DND-41 (cell line): ENCODE measurements around the gene KITLG.

Source experiments
- ATAC-seq: fragments of 200-7000 bp; cut with Tn5 transposase; 3 replicates; pipeline ENCODE4 v1.9.1; 2021; ENCODE audit warnings: low read depth; ENCODE audit not compliant: insufficient read depth
- DNase-seq: peaks from one replicate; pipeline ENCODE4 v3.0.0-alpha.2; 2020
- H2AFZ ChIP-seq: 2 replicates; pipeline ENCODE4 v1.6.0; 2012; ENCODE audit warnings: low read depth, low read length
- H3K27ac ChIP-seq: 2 replicates; pipeline ENCODE4 v1.5.1; 2012; ENCODE audit warnings: low read length, inconsistent platforms
- H3K27me3 ChIP-seq: fragments of 200-600 bp; sonication (generic); 2 replicates; pipeline ENCODE4 v1.6.0; 2012; ENCODE audit warnings: low read length, mild to moderate bottlenecking, inconsistent platforms; ENCODE audit not compliant: insufficient read depth, poor library complexity
- H3K36me3 ChIP-seq: 2 replicates; pipeline ENCODE4 v1.5.1; 2012; ENCODE audit warnings: low read length, inconsistent platforms; ENCODE audit not compliant: insufficient read depth
- H3K4me1 ChIP-seq: 2 replicates; pipeline ENCODE4 v1.5.1; 2012; ENCODE audit warnings: mild to moderate bottlenecking, low read length; ENCODE audit not compliant: insufficient read depth
- H3K4me2 ChIP-seq: 2 replicates; pipeline ENCODE4 v1.6.0; 2012; ENCODE audit warnings: mild to moderate bottlenecking, moderate library complexity, low read length, inconsistent platforms; ENCODE audit not compliant: insufficient read depth
- H3K4me3 ChIP-seq, 2 experiments: fragments of 200-600 bp in 1 of 2; shearing (Covaris generic) in 1 of 2; 2 replicates each; pipeline ENCODE4 v1.5.1; 2012 to 2016; ENCODE audit warnings: inconsistent platforms in 2 of 2, low read length in 2 of 2, mild to moderate bottlenecking in 2 of 2, low read depth in 1 of 2, moderate library complexity in 1 of 2
- H3K79me2 ChIP-seq: 2 replicates; pipeline ENCODE4 v1.6.0; 2012; ENCODE audit warnings: low read length, inconsistent platforms; ENCODE audit not compliant: insufficient read depth
- H3K9ac ChIP-seq: 2 replicates; pipeline ENCODE4 v1.6.0; 2012; ENCODE audit warnings: low read depth, mild to moderate bottlenecking, inconsistent platforms, low read length, moderate library complexity
- H3K9me3 ChIP-seq: 2 replicates; pipeline ENCODE4 v1.5.1; 2012; ENCODE audit warnings: low read length, moderate library complexity, mild to moderate bottlenecking, inconsistent platforms; ENCODE audit not compliant: insufficient read depth, severe bottlenecking
- H4K20me1 ChIP-seq: 2 replicates; pipeline ENCODE4 v1.6.0; 2012; ENCODE audit warnings: low read length; ENCODE audit not compliant: insufficient read depth
- CTCF ChIP-seq: IDR thresholded peaks from 2 replicates; pipeline ENCODE4 v1.5.1; 2012; ENCODE audit warnings: borderline replicate concordance, low read length, moderate library complexity, mild to moderate bottlenecking; ENCODE audit not compliant: poor library complexity, severe bottlenecking; ENCODE audit errors: extremely low read depth
- EZH2 ChIP-seq: IDR thresholded peaks from 3 replicates; pipeline ENCODE4 v1.6.1; 2012; ENCODE audit warnings: borderline replicate concordance, low read depth, mild to moderate bottlenecking, moderate library complexity, low read length, inconsistent platforms; ENCODE audit not compliant: severe bottlenecking

KITLG gene

DNA sequence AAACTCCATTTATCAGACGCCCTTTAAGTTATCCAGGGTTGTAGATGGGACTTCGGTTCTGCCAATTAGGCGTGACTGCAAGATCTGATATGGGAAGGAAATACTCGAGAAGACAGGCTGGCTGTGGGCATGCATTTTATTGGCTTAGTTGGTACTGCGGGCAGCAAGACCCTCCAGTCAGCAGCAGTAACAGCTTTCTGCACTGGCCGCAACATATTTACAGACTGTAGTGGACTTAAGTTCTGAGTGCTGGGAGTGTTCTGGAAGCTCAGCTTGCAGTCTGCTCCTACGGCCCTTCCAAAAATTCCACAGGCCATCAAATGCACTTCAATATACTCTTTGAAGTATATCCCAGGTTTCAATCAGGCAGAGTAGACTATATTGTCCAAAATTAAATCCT, 21.1 kb downstream of the KITLG start:
- Histone ChIP-seq H3K4me2 (no peak overlapping the region), H2AFZ (no peak overlapping the region), H3K9ac (no peak overlapping the region), H3K27me3 (no peaks in the 10 kb centered on the region), H3K4me3 (no peak overlapping the region), H3K36me3 (no peaks in the 10 kb centered on the region), H3K27ac (no peak overlapping the region), H3K4me1 (no peaks in the 10 kb centered on the region), H4K20me1 (no peaks in the 10 kb centered on the region), H3K9me3 (no peaks in the 10 kb centered on the region), H3K79me2 (no peaks in the 10 kb centered on the region)
- no peak for DNase-seq
- no peak for ATAC-seq
- TF ChIP-seq EZH2 (no peak), CTCF (no peak)

DNA sequence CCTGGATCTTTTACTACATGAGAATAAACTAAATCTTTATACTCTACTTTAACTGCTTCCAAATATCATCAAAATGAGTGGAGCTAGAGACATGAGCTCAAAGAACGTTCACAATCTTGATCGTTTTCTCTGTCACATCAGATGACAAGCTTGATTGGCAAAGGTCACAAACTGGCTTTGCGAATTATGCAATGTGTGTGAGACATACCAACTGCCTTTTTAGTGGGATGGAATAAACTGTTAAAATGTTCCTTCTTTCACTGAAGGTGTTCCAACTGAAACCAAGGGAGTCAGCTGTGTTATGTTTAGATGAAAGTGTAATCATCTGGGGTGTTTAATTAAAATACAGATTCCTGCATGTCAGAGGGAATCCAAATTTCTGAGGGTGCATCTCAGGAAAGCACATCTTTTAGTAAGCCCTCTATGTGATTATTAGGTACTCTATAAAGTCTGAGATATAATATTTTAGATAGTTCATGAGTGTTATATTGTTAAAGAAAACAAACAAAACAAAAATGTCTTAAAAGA, 21.9 kb downstream of the KITLG start:
- H3K27ac ChIP-seq: no peak overlapping the region
- H2AFZ ChIP-seq: no peak overlapping the region
- H3K4me3 ChIP-seq: no peak overlapping the region
- DNase-seq (no peak), ATAC-seq (no peak)
- H3K79me2 ChIP-seq: no peaks in the 10 kb centered on the region
- H3K9ac ChIP-seq: no peak overlapping the region
- H3K9me3 ChIP-seq: no peaks in the 10 kb centered on the region
- H3K27me3 ChIP-seq: no peaks in the 10 kb centered on the region
- no peaks in the 10 kb centered on the region for H4K20me1 ChIP-seq
- H3K4me2 ChIP-seq: no peak overlapping the region
- no peaks in the 10 kb centered on the region for H3K36me3 ChIP-seq
- H3K4me1 ChIP-seq: no peaks in the 10 kb centered on the region
- TF ChIP-seq EZH2 (no peak), CTCF (no peak)

DNA sequence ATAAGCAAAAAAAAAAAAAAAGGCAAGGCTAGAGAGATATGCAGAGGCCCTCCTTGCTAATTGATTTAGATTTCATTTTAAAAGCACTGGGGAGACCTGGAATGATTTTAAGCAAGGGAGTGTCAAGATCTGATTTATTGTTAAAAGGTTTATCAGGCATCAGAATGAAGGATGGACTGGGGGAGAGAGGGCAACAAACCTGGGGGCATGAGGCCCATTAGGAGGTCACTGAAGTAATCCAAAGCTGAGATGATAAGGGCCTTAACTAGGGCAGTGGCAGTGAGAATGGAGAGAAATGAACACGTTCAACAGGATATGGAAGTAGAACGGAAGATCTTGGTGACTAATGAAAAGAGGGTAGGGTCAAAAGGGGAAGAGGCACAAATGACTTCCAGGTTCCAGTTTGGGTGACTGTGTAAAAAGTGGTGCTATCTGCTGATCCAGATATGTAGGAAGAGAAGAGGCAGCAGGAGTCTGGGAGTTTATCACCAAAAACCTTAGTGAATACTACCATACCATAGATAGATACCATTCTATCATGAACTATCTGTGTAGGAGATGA, 24.0 kb downstream of the KITLG start:
- H4K20me1 ChIP-seq: no peaks in the 10 kb centered on the region
- H3K27ac ChIP-seq: no peak overlapping the region
- H3K4me3 ChIP-seq: no peak overlapping the region
- no peaks in the 10 kb centered on the region for H3K9me3 ChIP-seq
- H3K27me3 ChIP-seq: no peaks in the 10 kb centered on the region
- ATAC-seq (no peak), DNase-seq (no peak)
- no peaks in the 10 kb centered on the region for H3K79me2 ChIP-seq
- no peak for TF ChIP-seq CTCF
- TF ChIP-seq EZH2: no peak
- no peaks in the 10 kb centered on the region for H3K36me3 ChIP-seq
- H3K9ac ChIP-seq: no peak overlapping the region
- no peak overlapping the region for H3K4me2 ChIP-seq
- no peaks in the 10 kb centered on the region for H3K4me1 ChIP-seq
- no peak overlapping the region for H2AFZ ChIP-seq
